ENCODE measurements around the gene EIF1B.

Gene EIF1B

DNA sequence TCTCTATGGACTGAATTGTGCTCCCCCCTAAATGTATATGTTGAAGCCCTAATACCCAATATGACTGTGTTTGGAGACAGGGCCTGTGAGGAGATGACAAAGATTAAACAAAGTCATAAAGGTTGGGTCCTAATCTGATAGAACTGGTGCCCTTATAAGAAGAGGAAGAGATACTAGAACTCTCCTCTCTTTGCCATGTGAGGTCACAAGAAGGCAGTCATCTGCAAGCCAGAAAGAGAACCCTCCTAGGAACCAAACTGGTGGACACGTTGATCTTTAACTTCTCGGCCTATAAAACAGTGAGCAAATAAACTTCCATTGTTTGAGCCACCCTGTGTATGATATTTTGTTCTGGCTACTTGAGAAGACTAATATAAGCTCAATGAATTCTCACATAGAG lies 45.9 kb downstream of the EIF1B start:
- no peak for DNase-seq

DNA sequence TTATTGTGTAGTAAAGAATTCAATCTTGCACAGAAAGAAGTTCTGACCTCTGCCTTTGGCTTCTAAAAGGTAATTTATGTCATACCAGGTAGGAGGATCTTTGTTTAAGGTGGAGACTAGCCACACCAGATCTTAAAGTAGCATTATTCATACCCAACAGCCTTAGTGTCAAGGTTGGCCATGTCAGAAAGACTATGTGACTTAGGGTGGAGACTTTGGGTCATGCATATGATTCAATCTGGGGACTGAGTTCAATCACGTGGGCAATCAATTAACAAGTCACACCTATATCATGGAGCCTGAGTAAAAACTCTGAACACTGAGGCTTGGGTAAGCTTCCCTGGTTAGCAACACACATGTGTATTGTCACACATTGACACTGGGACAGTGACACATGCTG lies 48.9 kb downstream of the EIF1B start:
- DNase-seq, result no peak

All from activated CD4-positive, alpha-beta T cell treated with anti-CD3 and anti-CD28 coated beads, Interleukin-10, Interleukin-2, amounts not matched to agents 100 ng/mL and 50 ng/mL, durations not matched to agents 16 hours and 8 hours (primary cell).